B cell (primary cell): ENCODE data around the gene MAGEB17. TPM values are rescaled to one million over a fixed set of nuclear protein-coding genes. Genes with fewer than 3 reads are reported as not detected.
"Not testable (repeated sequence)": the region's sequence is repeated elsewhere in the genome, so short reads cannot be mapped to it uniquely, and the experiment has no call there.

Experiments used
- ATAC-seq: fragments of 200-7000 bp; cut with Tn5 transposase; one replicate; pipeline ENCODE4 v1.10.0; 2021; ENCODE audit warnings: low read depth, mild to moderate bottlenecking, moderate number of reproducible peaks, moderate library complexity
- CTCF ChIA-PET: fragments of 350-600 bp; sonication (Branson Sonifier 250); formaldehyde crosslinking; loops from one replicate; lab custom pipeline; 2021; ENCODE audit warnings: antibody characterized with exemption, inconsistent platforms; lab: Charles Lee
- POLR2A ChIA-PET: fragments of 350-600 bp; sonication (Branson Sonifier 250); formaldehyde crosslinking; loops from one replicate; lab custom pipeline; 2021; ENCODE audit warnings: antibody characterized with exemption; lab: Charles Lee
- DNase-seq: peaks from one replicate; pipeline ENCODE4 v3.0.0; 2013
- H2AFZ ChIP-seq: 2 replicates; pipeline ENCODE4 v1.6.1; 2012; ENCODE audit warnings: mild to moderate bottlenecking, low read depth, low read length; ENCODE audit not compliant: insufficient read depth, poor library complexity, severe bottlenecking
- H3K27ac ChIP-seq, 2 donors: 1 replicate in 1 of 2; 2 replicates in 1 of 2; pipeline ENCODE4 v1.5.1; 2012 to 2013; ENCODE audit warnings: low read length in 2 of 2, mild to moderate bottlenecking in 2 of 2, moderate library complexity in 1 of 2
- H3K27me3 ChIP-seq, 4 experiments: fragments of 200-600 bp in 1 of 4; sonication (generic) in 1 of 4; replicated peaks in 1 of 4; 1 replicate in 2 of 4; 2 replicates in 2 of 4; pipeline versions ENCODE4 v1.6.1 to v1.7.0; 2013 to 2016; ENCODE audit warnings: low read length in 3 of 4, mild to moderate bottlenecking in 2 of 4, mixed read lengths in 1 of 4, moderate library complexity in 1 of 4; ENCODE audit not compliant: insufficient read depth in 4 of 4, control insufficient read depth in 3 of 4; ENCODE audit errors: control extremely low read depth in 1 of 4
- H3K36me3 ChIP-seq, 2 experiments: replicated peaks in 1 of 2; 1 replicate in 1 of 2; 2 replicates in 1 of 2; pipeline versions ENCODE4 v1.6.1 to v1.7.1; 2013; ENCODE audit warnings: low read length in 1 of 2; ENCODE audit not compliant: insufficient read depth in 2 of 2, control insufficient read depth in 1 of 2; ENCODE audit errors: control extremely low read depth in 1 of 2, extremely low read depth in 1 of 2
- H3K4me1 ChIP-seq, 2 donors: fragments of 200-600 bp in 1 of 2; sonication (generic) in 1 of 2; 1 replicate in 1 of 2; 2 replicates in 1 of 2; pipeline versions ENCODE4 v1.5.1 to v1.6.1; 2013 to 2017; ENCODE audit warnings: low read length in 2 of 2; ENCODE audit not compliant: control insufficient read depth in 2 of 2, insufficient read depth in 2 of 2
- H3K4me2 ChIP-seq: replicated peaks from 2 replicates; pipeline ENCODE3; 2012; ENCODE audit warnings: mild to moderate bottlenecking, low read depth, low read length; ENCODE audit not compliant: poor library complexity, severe bottlenecking
- H3K4me3 ChIP-seq, 5 experiments: fragments of 200-600 bp in 1 of 5; sonication (generic) in 1 of 5; 1 replicate in 3 of 5; 2 replicates in 2 of 5; pipeline versions ENCODE4 v1.5.1 to v1.7.0; 2011 to 2016; ENCODE audit warnings: low read length in 4 of 5, mild to moderate bottlenecking in 4 of 5, low read depth in 2 of 5, control low read depth in 1 of 5, moderate library complexity in 1 of 5; ENCODE audit not compliant: insufficient read depth in 1 of 5; ENCODE audit errors: control extremely low read depth in 1 of 5, extremely low read depth in 1 of 5
- H3K79me2 ChIP-seq: fragments of 200-600 bp; sonication (generic); one replicate; pipeline ENCODE4 v1.6.0; 2016; ENCODE audit warnings: low read length; ENCODE audit not compliant: control insufficient read depth, insufficient read depth
- H3K9ac ChIP-seq: fragments of 200-600 bp; sonication (generic); 2 replicates; pipeline ENCODE4 v1.6.1; 2017; ENCODE audit warnings: mild to moderate bottlenecking, low read length, moderate library complexity
- H3K9me3 ChIP-seq, 3 donors: one replicate each; pipeline versions ENCODE4 v1.6.1 to v1.7.1; 2013; ENCODE audit warnings: low read length in 2 of 3; ENCODE audit not compliant: control insufficient read depth in 2 of 3, insufficient read depth in 1 of 3; ENCODE audit errors: control extremely low read depth in 1 of 3
- H4K20me1 ChIP-seq: 2 replicates; pipeline ENCODE4 v1.6.0; 2012; ENCODE audit warnings: mild to moderate bottlenecking, low read length; ENCODE audit not compliant: insufficient read depth, control insufficient read depth, poor library complexity, severe bottlenecking
- H3K27ac Mint-ChIP-seq: one replicate; pipeline ENCODE4 v1.8.0; 2021; ENCODE audit warnings: mixed read lengths
- H3K27me3 Mint-ChIP-seq: one replicate; pipeline ENCODE4 v1.8.0; 2021; ENCODE audit warnings: mixed read lengths
- H3K4me1 Mint-ChIP-seq: one replicate; pipeline ENCODE4 v1.8.0; 2021; ENCODE audit warnings: mixed read lengths
- H3K4me3 Mint-ChIP-seq: one replicate; pipeline ENCODE4 v1.8.0; 2021; ENCODE audit warnings: mixed read lengths
- H3K9me3 Mint-ChIP-seq: one replicate; pipeline ENCODE4 v1.8.0; 2022; ENCODE audit warnings: mixed read lengths; ENCODE audit not compliant: insufficient read depth
- EZH2 ChIP-seq: IDR thresholded peaks from 2 replicates; pipeline ENCODE4 v1.6.1; 2012; ENCODE audit warnings: borderline replicate concordance, low read depth, mild to moderate bottlenecking, moderate library complexity, low read length; ENCODE audit not compliant: insufficient read depth, poor library complexity, severe bottlenecking
- WGBS: methylation state at CpG from one replicate; pipeline ENCODE4 v1.1.5; 2013; ENCODE audit warnings: missing lambda C conversion rate; ENCODE audit not compliant: insufficient coverage; 5-methylcytosine and 5-hydroxymethylcytosine counted together
- intact Hi-C: fragments of 100-400 bp; cut with micrococcal nuclease; formaldehyde crosslinking; loops from one replicate; pipeline ENCODE4 v1.10.0; 2022
- polyA plus RNA-seq: library from polyadenylated mRNA; depleted of rRNA; stranded (reverse); fragments of >200 nt; gene quantifications from 2 replicates; pipeline ENCODE4 v1.2.3, GENCODE V29; 2012
- total RNA-seq, 2 donors: library from RNA; stranded (reverse); fragments of 120-200 nt in 1 of 2; gene quantifications; 1 replicate in 1 of 2; 2 replicates in 1 of 2; pipeline versions ENCODE4 v1.2.3 to v1.2.4, GENCODE V29; 2013 to 2022
- TF ChIP-seq, protein P1 (sequence below): fragments of 200-600 bp; IDR thresholded peaks from one replicate; pipeline ENCODE4 v1.8.0; 2022; ENCODE audit warnings: antibody characterized with exemption, mild to moderate bottlenecking

The MAGEB17 gene
- total and polyA plus RNA-seq, 2 donors (not counting 1 experiment from before 2014, with no cell fraction given) = 0.16 TPM; not detected in 1

DNA sequence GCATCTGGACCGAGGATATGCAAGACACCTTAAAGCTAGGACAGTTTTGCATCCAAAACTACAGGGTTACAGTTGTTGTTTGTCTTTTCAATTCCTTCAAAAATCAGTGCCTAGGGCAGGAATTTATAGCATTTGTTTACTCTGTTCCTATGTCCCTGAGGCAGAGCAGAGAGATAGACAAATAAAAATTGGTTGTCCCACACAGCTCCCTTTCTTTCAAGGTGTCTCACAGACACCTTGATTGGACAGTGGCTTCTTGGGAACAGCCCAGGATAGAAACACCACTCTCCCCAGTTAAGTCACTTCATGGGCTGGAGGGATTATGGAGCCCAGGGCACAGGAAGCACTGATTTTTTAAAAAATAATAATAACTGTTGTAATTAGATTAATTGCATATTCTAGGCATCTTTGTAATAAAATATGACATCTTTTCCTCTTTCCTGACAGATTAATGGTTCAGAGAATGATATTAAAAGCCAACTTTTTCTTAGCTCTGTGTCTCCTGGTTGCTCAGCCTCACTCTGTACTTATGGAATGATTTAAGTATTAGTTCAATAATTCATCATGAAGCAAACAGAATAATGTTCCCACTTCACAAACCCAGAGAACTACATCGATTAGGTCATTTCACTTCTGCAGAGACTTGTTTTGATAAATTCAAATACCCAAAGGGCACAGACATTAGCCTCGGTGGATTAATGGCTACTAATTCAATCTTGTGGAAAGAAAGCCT is 8.2 kb downstream of the MAGEB17 start:
- DNase-seq = no peak
- Histone ChIP-seq H2AFZ (no peak overlapping the region), H3K27ac (no peak overlapping the region), H3K9me3 (no peaks in the 10 kb centered on the region), H3K79me2 (no peaks in the 10 kb centered on the region), H4K20me1 (no peaks in the 10 kb centered on the region), H3K27me3 (no peaks in the 10 kb centered on the region), H3K36me3 (no peaks in the 10 kb centered on the region), H3K4me1 (no peaks in the 10 kb centered on the region), H3K9ac (no peak overlapping the region), H3K4me2 (no peak overlapping the region), H3K4me3 (no peak overlapping the region)
- no peaks in the 10 kb centered on the region for H3K27me3 Mint-ChIP-seq
- H3K27ac Mint-ChIP-seq = no peak overlapping the region
- TF ChIP-seq, protein P1, sequence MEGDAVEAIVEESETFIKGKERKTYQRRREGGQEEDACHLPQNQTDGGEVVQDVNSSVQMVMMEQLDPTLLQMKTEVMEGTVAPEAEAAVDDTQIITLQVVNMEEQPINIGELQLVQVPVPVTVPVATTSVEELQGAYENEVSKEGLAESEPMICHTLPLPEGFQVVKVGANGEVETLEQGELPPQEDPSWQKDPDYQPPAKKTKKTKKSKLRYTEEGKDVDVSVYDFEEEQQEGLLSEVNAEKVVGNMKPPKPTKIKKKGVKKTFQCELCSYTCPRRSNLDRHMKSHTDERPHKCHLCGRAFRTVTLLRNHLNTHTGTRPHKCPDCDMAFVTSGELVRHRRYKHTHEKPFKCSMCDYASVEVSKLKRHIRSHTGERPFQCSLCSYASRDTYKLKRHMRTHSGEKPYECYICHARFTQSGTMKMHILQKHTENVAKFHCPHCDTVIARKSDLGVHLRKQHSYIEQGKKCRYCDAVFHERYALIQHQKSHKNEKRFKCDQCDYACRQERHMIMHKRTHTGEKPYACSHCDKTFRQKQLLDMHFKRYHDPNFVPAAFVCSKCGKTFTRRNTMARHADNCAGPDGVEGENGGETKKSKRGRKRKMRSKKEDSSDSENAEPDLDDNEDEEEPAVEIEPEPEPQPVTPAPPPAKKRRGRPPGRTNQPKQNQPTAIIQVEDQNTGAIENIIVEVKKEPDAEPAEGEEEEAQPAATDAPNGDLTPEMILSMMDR = no peak
- TF ChIP-seq EZH2 = no peak
- intact Hi-C loops = no loop called here
- H3K9me3 Mint-ChIP-seq = no peaks in the 10 kb centered on the region
- POLR2A ChIA-PET = no interaction called here
- ATAC-seq = no peak
- CTCF ChIA-PET = no interaction called here
- WGBS = no CpG with 5 or more reads among the region's 3 CpGs
- H3K4me3 Mint-ChIP-seq = no peak overlapping the region
- peaks cover 5% of the 10 kb centered on the region for H3K4me1 Mint-ChIP-seq

DNA sequence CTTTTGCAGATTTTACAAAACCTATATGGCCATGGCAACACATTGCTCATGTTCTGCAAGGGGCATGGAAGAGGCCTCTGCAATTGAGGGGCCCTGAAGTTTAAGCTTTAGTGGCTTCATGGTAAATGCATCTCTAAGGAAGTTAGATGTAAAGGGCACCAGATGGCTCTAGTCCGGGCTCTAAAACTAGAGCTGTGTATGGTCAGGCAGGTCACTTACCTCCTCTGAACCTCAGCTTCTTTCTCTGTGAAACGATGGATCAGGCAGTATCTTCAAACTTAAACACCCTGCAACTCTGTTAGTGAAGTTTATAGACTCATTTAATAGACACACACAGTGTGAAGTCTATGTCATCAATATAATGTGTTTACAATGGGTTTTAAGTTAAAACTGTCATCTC is 10.0 kb downstream of the MAGEB17 start:
- H2AFZ ChIP-seq = no peak overlapping the region
- Mint-ChIP-seq H3K27ac (no peak overlapping the region), H3K4me3 (no peak overlapping the region), H3K4me1 (peaks cover 5% of the 10 kb centered on the region), H3K27me3 (no peaks in the 10 kb centered on the region), H3K9me3 (no peaks in the 10 kb centered on the region)
- H3K9ac ChIP-seq = no peak overlapping the region
- H4K20me1 ChIP-seq = no peaks in the 10 kb centered on the region
- no peak for ATAC-seq
- H3K4me1 ChIP-seq = no peaks in the 10 kb centered on the region
- intact Hi-C loops = no loop called here
- ChIA-PET CTCF (no interaction called here), POLR2A (no interaction called here)
- H3K27ac ChIP-seq = no peak overlapping the region
- DNase-seq = no peak
- no peaks in the 10 kb centered on the region for H3K36me3 ChIP-seq
- TF ChIP-seq, protein P1 = no peak
- no peak for TF ChIP-seq EZH2
- no CpG with 5 or more reads among the region's 2 CpGs for WGBS
- no peak overlapping the region for H3K4me2 ChIP-seq
- no peaks in the 10 kb centered on the region for H3K9me3 ChIP-seq
- H3K4me3 ChIP-seq = no peak overlapping the region
- H3K79me2 ChIP-seq = no peaks in the 10 kb centered on the region
- no peaks in the 10 kb centered on the region for H3K27me3 ChIP-seq

DNA sequence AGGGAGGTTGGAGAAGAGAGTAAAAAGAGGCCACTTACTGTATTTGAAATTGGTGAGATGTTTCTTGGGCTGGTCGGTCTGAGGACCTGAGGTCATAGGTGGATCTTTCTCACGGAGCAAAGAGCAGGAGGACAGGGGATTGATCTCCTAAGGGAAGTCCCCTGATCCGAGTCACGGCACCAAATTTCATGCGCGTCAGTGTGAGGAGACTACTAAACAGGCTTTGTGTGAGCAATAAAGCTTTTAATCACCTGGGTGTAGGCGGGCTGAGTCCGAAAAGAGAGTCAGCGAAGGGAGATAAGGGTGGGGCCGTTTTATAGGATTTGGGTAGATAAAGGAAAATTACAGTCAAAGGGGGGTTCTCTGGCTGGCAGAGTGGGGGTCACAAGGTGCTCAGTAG is 16.6 kb downstream of the MAGEB17 start:
- H3K4me3 ChIP-seq, H3K79me2 ChIP-seq, H3K27me3 ChIP-seq, H3K36me3 ChIP-seq, CTCF ChIA-PET, H3K4me3 Mint-ChIP-seq, H3K9me3 Mint-ChIP-seq, H2AFZ ChIP-seq, intact Hi-C loops, ATAC-seq, H3K27ac ChIP-seq, H3K27ac Mint-ChIP-seq, DNase-seq, H3K4me1 ChIP-seq, POLR2A ChIA-PET, H3K4me1 Mint-ChIP-seq, H3K9me3 ChIP-seq, H3K9ac ChIP-seq, H3K4me2 ChIP-seq, H3K27me3 Mint-ChIP-seq, H4K20me1 ChIP-seq: not testable (repeated sequence)
- 80% methylated on average over 1 of the region's 10 CpGs for whole genome bisulfite sequencing
